EH (cell line): ENCODE data around the gene CADPS2.
"Not testable (repeated sequence)": the region's sequence is repeated elsewhere in the genome, so short reads cannot be mapped to it uniquely, and the experiment has no call there.

Experiments
- DNase-seq: peaks from one replicate; pipeline ENCODE4 v3.0.0-alpha.2; 2015; ENCODE audit warnings: low read depth

The CADPS2 gene

DNA sequence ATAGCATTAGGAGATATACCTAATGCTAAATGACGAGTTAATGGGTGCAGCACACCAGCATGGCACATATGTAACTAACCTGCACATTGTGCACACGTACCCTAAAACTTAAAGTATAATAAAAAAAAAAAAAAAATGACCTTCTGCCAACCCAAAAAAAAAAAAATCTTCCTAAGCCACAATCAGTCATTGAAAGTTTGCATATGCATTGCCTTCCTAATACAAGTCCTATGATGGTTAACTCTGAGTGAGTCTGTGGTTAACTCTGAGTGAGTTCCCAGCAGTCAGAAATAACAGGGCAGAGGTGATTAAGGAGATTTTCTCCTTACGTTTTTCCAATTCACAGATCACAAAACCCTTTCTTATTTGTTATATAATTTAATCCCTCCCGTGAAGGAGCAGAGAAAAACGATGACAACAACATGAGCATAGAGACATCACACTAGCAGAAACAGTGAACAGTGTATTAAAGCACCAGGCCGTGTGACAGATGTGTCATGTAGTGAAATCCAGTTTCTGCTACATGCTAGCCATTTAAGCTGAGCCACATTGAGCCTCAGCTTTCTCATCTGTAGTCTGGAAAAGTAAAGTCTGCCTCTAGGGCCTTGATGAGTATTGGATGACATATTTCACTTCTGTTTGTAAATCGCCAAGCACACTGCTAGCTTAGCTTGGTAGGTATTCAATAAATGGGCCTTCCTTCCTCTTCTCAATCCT lies 176.2 kb downstream of the CADPS2 start:
- no peak for DNase-seq

DNA sequence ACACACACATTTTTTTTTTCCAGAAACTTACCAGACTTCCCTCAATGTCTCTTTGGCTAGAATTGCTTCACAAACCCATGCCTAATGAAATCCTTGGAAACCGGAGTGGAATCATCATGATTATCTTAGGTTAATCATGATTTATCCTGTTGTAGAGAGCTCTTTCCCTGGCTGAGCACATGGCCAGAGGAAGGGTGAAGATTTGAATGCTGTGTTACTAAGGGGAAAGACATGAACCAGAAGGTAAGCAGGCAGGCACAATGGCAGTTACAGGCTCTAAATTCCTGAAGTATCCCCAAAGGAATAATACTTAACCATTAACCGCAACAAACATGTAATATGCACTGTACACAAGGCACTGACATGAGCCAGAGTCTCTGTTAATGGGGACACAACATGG lies 179.4 kb downstream of the CADPS2 start:
- DNase-seq = no peak

DNA sequence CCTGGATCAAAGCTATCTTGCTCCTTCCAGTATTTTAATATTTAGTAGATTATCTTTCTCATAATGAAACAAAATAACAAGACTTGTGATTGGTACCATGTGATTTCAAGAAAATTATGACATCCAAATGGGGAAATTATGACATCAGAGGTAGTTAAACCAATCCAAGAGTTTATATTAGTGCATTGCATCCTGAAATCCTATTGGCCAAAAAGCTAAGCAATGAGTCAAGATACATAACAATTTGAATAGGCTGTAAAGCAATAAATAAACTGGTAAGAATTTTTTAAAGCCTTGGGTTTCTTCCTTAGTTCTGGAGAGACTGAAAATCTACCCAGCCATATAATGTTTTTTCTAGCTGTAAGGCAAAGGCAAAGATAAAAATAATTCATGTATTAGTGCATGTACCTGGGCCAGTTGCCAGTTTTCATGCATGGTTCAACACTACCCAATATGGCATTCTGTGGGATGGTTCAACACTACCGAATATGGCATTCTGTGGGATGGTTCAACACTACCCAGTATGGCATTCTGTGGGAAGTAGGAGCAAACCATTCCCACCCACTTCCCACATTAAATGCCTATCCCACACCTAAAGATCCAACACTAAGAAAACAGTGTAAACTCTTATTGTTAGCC lies 183.3 kb downstream of the CADPS2 start, which contains the start of gene RNF148:
Gene RNF148 (minus strand): TSS at position 51 of the 639 bp plus-strand sequence. CDS start 172 bp downstream, outside the sequence.
- DNase-seq = no peak

DNA sequence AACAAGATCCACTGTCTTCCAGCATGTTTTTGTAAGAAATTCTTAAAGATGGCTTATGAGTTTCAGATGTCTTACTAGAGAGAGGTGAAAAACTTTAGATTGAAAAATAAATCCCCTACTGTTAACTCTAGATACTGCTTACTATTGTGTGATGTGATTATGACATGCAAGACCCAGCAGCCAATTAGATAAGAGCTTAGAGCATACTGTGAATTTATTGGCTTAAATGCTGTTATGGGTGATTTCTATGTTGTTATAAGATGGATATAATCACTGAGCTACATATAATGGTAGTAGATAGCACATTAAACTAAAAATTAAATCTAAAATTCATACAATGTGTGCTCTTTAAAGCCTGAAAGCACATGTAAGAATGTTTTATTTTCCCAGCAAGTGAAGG lies 187.2 kb downstream of the CADPS2 start, which contains the start of gene RNF133:
Gene RNF133 (minus strand): TSS at position 101 of the 400 bp plus-strand sequence. CDS start 199 bp downstream, outside the sequence.
- no peak for DNase-seq

DNA sequence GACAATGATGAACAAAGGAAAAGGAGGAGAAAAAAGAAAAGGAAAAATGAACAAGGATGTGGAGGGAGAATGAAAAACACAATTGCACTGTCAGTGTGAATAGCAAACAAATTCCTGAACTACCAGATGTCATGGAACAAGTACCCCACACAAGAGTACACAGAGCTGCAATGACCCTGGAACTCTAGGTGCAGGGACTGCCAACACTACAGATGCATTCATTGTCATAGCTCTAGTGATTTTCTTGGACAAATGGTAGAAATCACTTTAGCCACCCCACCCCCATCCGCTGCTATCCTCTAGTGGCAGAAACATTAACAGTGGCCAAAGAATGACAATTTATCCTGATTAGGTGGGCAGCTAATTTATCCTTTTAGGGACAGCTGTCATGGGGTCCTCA lies 190.4 kb downstream of the CADPS2 start:
- no peak for DNase-seq

DNA sequence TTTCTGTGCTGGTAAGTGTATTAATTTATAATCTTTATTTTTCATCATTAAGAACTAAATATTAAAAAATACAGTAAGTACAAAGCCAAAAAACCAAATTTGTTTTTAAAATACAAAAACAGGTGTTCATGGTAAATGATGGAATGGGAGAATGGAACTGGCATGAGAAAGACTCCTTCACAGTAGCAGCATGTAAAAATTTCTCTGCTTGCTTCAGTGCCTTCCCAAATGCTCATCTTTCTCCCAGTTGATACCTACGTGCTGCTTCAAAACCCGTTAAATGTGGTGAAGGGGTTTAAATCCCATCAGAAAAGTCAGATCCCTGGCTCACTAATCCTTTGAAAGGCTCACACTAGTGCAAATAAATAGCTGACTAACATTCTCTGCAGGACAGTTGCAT lies 191.6 kb downstream of the CADPS2 start:
- DNase-seq = no peak

DNA sequence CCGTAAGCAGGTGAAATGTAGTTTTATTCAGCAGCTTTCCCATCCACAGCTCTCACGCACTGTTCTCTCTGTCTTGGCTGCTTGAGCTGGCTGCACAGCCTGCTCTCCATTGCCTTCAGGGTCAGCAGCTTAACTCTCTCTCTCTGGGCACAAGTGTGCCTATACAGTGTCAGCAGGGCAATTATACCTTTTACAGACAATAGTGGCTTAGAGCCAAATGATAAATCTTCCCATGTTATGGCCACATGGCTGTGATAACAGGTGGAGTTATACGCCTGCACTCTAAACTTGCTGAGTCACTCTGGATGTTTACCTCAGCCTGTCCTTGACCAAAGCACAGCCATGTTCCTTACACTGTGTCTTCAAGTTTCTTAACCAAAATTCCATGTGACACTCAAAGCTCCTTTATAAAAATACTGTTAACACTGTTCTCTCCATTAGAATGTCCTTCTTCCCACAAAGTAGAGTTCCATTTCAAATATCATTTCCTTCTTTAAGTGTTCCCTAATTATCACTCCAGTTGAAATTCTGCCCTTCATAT lies 193.4 kb downstream of the CADPS2 start:
- no peak for DNase-seq

DNA sequence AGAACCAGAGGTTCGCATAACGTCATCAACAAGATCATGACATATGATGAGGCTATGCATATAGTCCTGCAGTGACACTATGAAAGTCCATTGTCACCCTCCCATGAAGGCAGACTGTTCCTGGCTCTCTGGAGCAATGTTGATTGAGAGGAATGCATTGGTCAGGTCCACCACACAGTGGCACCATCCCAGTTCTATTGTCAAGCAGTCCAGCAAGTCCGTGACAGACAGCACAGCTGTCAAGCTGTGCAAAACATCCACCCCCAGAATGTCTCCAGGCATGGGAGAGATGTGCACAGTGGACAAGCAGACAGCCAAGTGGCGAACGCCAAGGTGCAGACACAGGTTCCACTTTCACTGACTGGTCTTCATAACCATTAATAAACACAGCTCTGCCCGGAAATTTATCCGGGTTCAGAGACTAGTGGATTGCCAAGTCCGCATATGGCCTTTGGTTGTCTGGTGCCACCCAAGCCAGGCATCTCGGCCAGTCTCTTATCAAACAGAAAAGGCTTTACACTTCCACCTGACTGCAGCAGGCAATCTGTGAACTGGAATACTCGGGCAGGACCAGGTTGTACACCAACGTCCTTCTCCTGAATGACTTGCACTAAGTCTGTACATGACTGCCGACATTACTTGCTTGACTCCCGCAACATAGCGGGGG lies 194.6 kb downstream of the CADPS2 start:
- DNase-seq = no peak

DNA sequence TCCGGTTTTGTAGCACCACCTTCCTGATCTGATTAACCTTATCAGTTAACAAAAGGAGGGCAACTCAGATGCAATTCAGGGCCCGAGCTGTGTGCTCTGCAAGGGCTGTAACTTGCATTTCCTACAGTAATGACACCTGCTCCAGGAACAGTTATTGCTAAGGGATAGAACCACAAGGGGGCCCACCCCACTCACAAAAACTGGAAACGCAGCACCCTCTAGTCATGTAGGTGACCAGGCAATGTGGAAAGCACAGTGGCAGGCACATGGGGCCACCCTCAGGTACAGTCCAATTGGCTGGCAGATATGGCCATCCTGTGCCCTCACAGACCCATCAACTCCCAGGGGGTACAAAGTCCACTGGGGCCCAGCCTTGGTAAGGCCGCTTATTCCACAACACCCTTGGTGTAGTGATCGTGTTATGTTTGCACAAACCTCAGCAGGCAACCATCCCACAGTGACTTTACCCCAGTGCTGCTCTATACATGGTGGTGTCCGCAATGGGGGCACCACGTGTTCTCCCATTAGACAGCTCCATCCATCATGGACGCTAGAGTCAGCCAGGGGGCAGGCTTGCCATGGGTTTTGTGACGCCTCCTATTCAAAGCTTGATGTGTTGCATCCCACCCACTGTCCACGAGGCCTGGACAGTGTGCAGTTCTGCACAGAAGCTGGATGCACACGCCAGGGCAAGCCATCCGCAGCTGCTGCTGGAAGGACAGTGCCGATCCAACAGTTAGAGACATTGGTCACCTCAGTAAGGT lies 196.7 kb downstream of the CADPS2 start:
- DNase-seq = no peak

DNA sequence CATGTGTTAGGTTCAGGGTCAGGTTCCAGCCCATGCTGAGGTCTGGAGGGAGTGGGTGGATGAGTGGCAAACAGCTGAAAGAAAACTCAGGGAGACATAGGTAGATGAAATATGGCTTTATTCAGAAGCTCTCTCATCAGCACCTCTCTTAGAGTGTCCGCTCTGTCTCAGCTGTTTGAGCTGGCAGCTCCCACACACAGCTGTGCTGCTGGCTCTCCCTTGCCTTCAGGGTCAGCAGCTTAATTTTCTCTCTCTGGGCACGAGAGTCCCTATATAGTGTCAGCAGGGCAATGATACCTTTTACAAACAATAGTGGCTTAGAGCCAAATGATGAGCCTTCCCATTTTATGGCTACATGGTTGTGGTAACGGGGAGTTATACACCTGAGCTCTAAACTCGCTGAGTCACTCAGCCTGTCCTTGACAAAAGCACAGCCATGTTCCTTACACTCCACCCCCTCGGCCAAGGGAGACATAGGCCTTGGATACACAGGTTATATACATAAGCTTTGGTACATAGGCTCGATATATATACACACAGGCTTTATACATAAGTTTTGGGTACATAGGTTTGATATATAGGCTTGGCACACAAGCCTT lies 197.8 kb downstream of the CADPS2 start:
- DNase-seq = no peak

DNA sequence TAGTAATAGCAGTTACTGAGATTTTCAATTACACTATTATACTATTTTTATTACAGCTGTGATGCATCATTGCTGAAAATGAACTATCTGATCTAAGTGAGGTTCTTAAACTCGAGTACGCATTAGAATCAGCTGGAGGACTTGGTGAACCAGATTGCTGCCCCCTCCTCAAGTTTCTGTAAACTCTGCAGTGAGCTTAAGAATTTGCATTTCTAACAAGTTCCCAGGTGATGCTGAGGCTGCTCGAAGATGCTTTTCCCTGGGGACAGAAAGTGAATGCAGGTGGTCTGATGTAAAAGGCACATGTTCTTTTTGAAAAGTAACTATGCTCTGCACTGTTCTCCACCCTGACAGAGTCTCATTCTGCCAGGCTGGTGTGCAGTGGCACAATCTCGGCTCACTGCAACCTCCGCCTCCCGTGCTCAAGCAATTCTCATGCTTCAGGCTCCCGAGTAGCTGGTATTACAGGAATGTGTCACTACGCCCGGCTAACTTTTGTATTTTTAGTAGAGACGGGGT lies 199.8 kb downstream of the CADPS2 start:
- no peak for DNase-seq

DNA sequence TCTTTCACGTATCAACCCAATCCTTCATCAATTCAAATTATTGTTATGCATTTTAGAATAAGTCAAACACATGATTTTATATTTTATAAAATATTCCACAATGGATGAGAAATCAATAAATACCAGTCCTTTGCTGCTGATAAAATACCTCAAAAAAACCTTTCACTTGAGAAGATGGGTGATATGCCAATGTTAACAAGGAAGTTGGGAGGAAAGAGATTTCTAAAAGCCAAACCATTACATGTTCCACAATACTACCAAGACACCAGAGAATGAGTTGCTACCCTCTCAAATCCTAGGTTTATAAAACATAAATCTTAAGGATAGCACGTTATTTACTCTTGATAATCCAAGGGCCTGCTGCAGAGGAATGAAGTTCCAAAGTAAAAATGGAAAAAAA lies 201.8 kb downstream of the CADPS2 start:
- no peak for DNase-seq

DNA sequence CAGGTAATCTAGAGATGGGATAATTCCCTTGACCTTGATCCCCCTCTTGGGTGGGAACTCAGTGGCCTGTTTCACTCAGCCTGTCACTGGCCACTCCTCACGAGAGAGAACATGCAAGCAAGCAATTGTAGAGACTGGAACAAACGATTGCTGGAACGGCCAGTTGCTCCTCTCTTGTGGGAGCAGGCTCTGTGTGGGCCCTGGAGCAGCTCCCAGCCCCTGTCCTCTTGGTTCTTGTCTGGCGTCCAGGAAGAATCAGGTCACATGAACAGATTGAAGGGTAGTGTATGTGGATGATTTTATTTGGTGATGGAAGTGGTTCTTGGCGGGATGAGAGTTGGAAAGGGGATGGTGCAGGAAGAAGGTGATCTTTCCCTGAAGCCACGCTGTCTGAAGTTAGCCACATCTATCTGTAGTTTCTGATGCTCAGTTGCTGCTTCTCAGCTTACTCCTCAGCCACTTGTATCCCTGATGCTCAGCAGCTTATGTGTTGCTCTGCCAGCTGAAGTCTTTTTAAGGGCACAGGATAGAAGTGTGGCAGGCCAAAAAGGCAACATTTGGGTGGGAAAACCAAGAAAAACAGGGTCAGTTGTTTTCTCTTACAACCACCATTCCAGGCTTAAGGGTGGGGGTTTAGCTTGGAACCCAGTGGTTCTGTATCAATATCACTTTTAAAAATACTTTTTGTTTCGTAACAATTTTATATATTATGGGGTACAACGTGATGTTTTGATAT lies 203.3 kb downstream of the CADPS2 start:
- DNase-seq = no peak

DNA sequence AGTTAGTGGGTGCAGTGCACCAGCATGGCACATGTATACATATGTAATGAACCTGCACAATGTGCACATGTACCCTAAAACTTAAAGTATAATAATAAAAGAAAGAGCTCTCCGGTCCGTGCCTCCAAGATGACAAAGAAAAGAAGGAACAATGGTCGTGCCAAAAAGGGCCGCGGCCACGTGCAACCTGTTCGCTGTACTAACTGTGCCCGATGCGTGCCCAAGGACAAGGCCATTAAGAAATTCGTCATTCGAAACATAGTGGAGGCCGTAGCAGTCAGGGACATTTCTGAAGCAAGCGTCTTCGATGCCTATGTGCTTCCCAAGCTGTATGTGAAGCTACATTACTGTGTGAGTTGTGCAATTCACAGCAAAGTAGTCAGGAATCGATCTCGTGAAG lies 205.1 kb downstream of the CADPS2 start:
- not testable (repeated sequence) for DNase-seq

DNA sequence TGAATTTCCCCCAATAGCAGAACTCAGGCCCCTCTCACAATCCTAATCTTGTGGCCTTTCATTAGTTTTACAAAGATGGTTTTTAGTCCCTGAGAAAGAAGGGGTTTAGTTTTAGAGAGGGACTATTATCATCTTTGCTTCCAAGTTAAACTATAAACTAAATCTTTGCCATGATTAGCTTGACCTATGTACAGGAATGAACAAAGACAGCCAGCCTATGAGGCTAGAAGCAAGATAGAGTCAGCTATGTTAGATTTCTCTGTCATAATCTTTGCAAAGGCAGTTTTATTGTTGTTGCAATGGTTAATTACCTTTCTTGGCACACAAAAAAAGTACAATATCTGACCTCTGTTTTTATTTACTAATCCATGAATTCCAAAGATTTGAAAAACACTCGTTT lies 206.4 kb downstream of the CADPS2 start:
- DNase-seq = no peak

DNA sequence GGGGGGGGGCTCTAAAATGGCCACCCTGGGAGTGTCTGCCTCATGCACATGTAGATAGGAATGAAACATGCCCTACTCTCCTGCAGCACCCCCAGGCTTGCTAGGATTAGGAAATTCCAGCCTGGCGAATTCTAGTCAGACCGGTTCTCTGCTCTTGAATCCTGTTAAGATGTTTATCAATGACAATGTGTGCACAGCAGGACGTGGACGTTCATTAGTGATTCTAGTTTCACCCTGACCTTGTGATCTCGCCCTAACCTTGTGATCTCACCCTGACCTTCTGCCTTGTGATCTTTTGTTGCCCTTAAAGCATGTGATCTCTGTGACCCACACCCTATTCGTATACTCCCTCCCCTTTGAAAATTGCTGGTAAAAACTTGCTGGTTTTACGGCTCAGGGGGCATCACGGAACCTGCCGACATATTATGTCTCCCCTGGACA lies 207.0 kb downstream of the CADPS2 start:
- not testable (repeated sequence) for DNase-seq

DNA sequence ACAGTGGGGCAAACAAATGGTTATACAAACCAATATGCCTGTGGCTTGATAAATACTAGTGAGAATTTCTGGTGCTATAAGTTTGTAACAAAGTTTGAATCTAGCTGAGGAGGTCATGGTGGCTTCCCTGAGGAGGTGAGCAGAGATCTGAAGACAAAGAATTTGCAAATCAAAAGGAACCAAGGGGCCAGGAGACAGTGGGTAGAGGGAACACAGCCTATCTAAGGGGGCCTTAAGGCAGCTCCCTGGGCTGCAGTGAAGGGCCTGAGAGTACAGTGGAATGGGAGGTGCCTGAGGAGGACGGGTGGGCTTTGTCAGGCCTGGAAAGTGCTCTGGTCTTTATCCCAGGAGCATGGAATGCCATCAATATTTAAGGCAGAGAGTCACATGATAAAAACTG lies 209.1 kb downstream of the CADPS2 start:
- DNase-seq = no peak

DNA sequence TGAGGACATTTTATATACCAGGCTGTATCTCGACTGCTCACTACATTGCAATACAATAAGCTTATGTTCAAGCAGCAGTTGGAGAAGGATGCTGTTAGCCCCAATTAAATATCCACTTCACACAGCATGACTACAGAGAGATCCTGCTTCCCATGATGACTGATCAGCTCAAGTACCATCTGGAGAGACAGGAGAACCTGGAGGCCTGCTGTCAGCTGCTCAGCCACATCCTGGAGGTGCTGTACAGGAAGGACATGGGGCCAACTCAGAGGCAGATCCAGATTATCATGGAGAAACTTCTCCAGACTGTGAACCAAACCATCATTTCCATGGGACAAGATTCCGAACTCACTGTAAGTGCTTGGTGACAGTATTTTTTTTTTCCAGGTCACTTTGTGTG lies 209.8 kb downstream of the CADPS2 start:
- DNase-seq = no peak

DNA sequence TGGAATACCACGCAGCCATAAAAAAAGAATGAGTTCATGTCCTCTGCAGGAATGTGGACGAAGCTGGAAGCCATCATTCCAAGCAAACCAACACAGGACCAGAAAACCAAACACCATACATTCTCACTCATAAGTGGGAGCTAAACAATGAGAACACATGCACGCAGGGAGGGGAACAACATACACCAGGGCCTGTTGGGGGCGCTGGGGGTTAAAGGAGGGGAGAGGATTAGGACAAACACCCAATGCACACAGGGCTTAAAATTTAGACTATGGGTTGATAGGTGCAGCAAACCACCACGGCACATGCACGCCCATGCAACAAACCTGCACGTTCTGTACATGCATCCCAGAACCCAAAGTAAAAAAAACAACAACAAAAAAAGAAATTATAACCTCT lies 210.6 kb downstream of the CADPS2 start:
- no peak for DNase-seq

DNA sequence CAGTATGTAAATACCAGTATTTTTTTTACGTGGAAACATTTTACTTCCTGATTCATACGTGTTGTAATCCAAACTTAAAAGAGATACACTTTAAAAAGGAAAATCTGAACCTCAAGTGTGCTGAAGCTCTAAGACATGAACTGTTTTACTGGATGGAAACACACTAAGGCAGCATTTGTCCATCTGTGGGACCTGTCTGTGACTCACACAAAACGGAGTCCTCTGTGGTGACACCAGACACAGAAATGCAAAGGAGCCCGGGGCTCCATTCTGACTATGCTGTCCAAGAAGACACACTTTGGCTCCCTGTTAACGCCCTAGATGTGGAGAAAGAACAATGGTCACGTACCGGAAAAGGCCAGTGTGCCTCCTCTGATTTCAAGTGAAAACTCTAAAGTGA lies 211.2 kb downstream of the CADPS2 start:
- no peak for DNase-seq

DNA sequence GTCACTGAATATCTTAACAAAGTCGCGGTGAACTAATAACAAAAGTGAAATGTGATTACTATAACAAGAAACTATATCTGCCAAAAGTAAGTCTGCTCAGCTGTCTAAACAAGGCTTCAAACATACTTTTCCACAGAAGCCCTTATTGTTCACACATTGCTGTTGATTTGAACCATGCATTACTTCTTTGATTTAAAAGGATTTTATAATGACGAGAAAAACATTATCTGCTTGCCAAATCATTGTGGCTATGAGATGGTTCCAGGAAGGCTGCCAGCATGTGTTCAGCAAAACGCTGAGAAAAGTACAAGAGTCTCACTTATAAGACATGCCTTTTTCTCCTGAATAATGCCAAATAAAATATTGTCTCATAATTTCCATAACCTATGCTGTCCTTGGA lies 211.8 kb downstream of the CADPS2 start:
- DNase-seq = no peak
